GM18868 (cell line): ENCODE results near the gene PLPPR2.
"Not testable (repeated sequence)": the region's sequence is repeated elsewhere in the genome, so short reads cannot be mapped to it uniquely, and the experiment has no call there.

Experiments
- ATAC-seq: cut with Tn5 transposase; IDR thresholded peaks from one replicate; pipeline ENCODE4 v1.9.1; 2021; ENCODE audit warnings: mild to moderate bottlenecking, moderate library complexity; ENCODE audit not compliant: unreplicated experiment

Gene PLPPR2

GRCh38 chr19:11339254-11340098, 15.8 kb upstream of the PLPPR2 start, which contains the start of gene RAB3D:
Gene RAB3D (minus strand): TSS chr19:11339657. CDS start chr19:11337399, 2,258 bp downstream.
- no peak for ATAC-seq

- not testable (repeated sequence) for ATAC-seq
These were observed 15.1 kb upstream of the PLPPR2 start for GRCh38 chr19:11340099-11340467.

- no peak for ATAC-seq
These were observed 12.8 kb upstream of the PLPPR2 start for GRCh38 chr19:11342429-11342828.

- ATAC-seq: no peak
These were observed 10.0 kb upstream of the PLPPR2 start for GRCh38 chr19:11345122-11345803.

- ATAC-seq: peak; percentile 87
These were observed 8.9 kb upstream of the PLPPR2 start, which contains the start of the genes CCDC159 and TMEM205 for GRCh38 chr19:11346104-11346940. Gene CCDC159 (plus strand): TSS chr19:11346519. CDS start chr19:11346607, 88 bp downstream. Gene TMEM205 (minus strand): TSS chr19:11346268. CDS start chr19:11345619, 649 bp downstream.

- no peak for ATAC-seq
These were observed 7.6 kb upstream of the PLPPR2 start for GRCh38 chr19:11347546-11348039.

- no peak for ATAC-seq
These were observed 6.1 kb upstream of the PLPPR2 start for GRCh38 chr19:11349171-11349570.

- not testable (repeated sequence) for ATAC-seq
These were observed 1.1 kb upstream of the PLPPR2 start for GRCh38 chr19:11354102-11354501.

- no peak for ATAC-seq
These were observed 804 bp downstream of the PLPPR2 start for GRCh38 chr19:11356074-11356397.

- ATAC-seq: no peak
These were observed 1.7 kb downstream of the PLPPR2 start for GRCh38 chr19:11356676-11357550.

GRCh38 chr19:11359421-11359820, 4.2 kb downstream of the PLPPR2 start:
- ATAC-seq: no peak

GRCh38 chr19:11361037-11361770, 6.0 kb downstream of the PLPPR2 start:
- no peak for ATAC-seq

- no peak for ATAC-seq
These were observed 6.8 kb downstream of the PLPPR2 start for GRCh38 chr19:11361771-11362731.

GRCh38 chr19:11363881-11364280, 8.6 kb downstream of the PLPPR2 start:
- ATAC-seq: no peak

GRCh38 chr19:11364296-11364904, 9.2 kb downstream of the PLPPR2 start:
- no peak for ATAC-seq

GRCh38 chr19:11364935-11365334, 9.7 kb downstream of the PLPPR2 start:
- no peak for ATAC-seq

- no peak for ATAC-seq
These were observed 10.4 kb downstream of the PLPPR2 start for GRCh38 chr19:11365557-11366117.
